ENCODE measurements around the gene STARD9.

DNA sequence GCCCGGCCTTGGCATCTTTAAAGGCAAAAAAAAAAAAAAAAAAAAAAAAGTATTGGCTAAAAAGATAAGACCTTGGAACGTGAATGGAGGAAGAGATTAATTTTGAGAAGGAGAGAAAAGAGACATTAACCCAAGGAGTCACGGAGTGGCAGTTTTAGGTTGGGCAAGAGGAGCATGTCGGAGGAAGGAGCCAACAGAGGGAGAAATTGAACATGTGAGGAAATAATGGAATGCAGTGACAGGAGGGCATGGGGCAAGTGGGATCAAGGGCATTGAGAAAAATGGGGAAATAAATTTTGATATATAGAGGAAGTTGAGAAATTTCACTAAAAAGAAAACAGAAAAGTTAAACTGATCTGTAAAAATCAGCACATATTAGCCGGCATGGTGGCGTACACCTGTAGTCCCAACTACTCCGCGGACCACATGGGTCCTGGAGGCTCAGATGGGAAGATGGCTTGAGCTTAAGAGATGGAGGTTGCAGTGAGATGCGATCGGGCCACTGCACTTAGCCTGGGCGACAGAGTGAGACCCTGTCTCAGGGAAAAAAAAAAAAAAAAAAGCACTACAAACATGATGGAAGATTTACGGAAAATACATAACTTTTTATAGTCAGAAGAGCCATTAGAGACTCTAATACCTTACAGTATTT lies 25.5 kb upstream of the STARD9 start:
- no peak for TF ChIP-seq EZH2phosphoT487 (IDR thresholded peaks at IDR 0.05; ENCODE audit: insufficient read depth, low read depth)
- TF ChIP-seq EZH2 (IDR thresholded peaks at IDR 0.05; ENCODE audit: insufficient read depth, poor library complexity, severe bottlenecking) = no peak

All from GM23248 (cell line).